DMS 273 treated with DMSO at 0.1 percent for 48 hours (cell line): Measurements from ENCODE around the gene CAB39.

Experiments
- DNase-seq: peaks from one replicate; lab custom pipeline; 2025; lab: John Stamatoyannopoulos, UW

CAB39 gene

GRCh38 chr2:230712443-230713330 lies at the start of gene CAB39:
TSS of gene CAB39 (plus strand) at chr2:230712842. CDS start at chr2:230760002, 47,160 bp downstream.
- DNase-seq = peak; percentile 72

- DNase-seq = peak; percentile 7
Measured at GRCh38 chr2:230664128-230664527, 48.5 kb upstream of the CAB39 start.

- no peak for DNase-seq
Measured at GRCh38 chr2:230664844-230665243, 47.8 kb upstream of the CAB39 start.

GRCh38 chr2:230665263-230665691 lies 47.4 kb upstream of the CAB39 start:
- no peak for DNase-seq

GRCh38 chr2:230666446-230666845 lies 46.2 kb upstream of the CAB39 start:
- no peak for DNase-seq

GRCh38 chr2:230666885-230667712 lies 45.5 kb upstream of the CAB39 start:
- no peak for DNase-seq

- peak; percentile 57 for DNase-seq
Measured at GRCh38 chr2:230668184-230668938, 44.3 kb upstream of the CAB39 start.

- no peak for DNase-seq
Measured at GRCh38 chr2:230668939-230669303, 43.7 kb upstream of the CAB39 start.

GRCh38 chr2:230669386-230669950 lies 43.2 kb upstream of the CAB39 start:
- DNase-seq = no peak

GRCh38 chr2:230671117-230671516 lies 41.5 kb upstream of the CAB39 start:
- no peak for DNase-seq

GRCh38 chr2:230672836-230673235 lies 39.8 kb upstream of the CAB39 start:
- no peak for DNase-seq

GRCh38 chr2:230674401-230674800 lies 38.2 kb upstream of the CAB39 start:
- DNase-seq = no peak

- no peak for DNase-seq
Measured at GRCh38 chr2:230674966-230675672, 37.5 kb upstream of the CAB39 start.

GRCh38 chr2:230676546-230676945 lies 36.1 kb upstream of the CAB39 start:
- no peak for DNase-seq

GRCh38 chr2:230677201-230677946 lies 35.3 kb upstream of the CAB39 start:
- no peak for DNase-seq

- no peak for DNase-seq
Measured at GRCh38 chr2:230678018-230678417, 34.6 kb upstream of the CAB39 start.

GRCh38 chr2:230678451-230678850 lies 34.2 kb upstream of the CAB39 start:
- no peak for DNase-seq

GRCh38 chr2:230680463-230681170 lies 32.0 kb upstream of the CAB39 start:
- DNase-seq = no peak

- DNase-seq = no peak
Measured at GRCh38 chr2:230681171-230681545, 31.5 kb upstream of the CAB39 start.

- DNase-seq = no peak
Measured at GRCh38 chr2:230682546-230682945, 30.1 kb upstream of the CAB39 start.
